G401.6 (cell line): ENCODE results near the gene OR5M10.
"Not testable (repeated sequence)": the region's sequence is repeated elsewhere in the genome, so short reads cannot be mapped to it uniquely, and the experiment has no call there.

Experiments used
- FAIRE-seq: peaks from 2 replicates; lab custom pipeline; 2012; peaks lifted over from hg19 to GRCh38; lab: Jason Lieb, UNC

The OR5M10 gene

GRCh38 chr11:56577621-56578020 is at the start of gene OR5M10:
Gene OR5M10, minus strand, starts transcription at chr11:56577721. Its CDS starts 0 bp downstream, at chr11:56577721.
- no peak for FAIRE-seq

DNA sequence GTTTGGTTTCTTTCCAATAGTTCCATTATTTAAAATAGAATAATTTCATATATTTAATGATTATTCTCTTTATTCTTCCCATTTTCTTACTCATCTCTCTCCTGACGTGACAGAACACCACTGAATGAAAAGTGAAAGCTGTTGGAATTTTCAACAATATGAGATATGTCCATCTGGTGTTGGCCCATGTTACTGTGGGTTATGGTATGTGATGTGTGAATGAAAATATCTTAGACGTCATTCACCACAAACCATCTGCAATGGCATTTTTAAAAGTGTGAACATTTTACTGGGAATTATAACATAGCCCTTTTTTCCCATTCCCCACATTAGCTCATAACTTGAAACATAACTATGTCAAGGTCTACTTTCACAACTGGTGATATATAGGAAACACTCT is 48.4 kb upstream of the OR5M10 start:
- FAIRE-seq, result no peak

DNA sequence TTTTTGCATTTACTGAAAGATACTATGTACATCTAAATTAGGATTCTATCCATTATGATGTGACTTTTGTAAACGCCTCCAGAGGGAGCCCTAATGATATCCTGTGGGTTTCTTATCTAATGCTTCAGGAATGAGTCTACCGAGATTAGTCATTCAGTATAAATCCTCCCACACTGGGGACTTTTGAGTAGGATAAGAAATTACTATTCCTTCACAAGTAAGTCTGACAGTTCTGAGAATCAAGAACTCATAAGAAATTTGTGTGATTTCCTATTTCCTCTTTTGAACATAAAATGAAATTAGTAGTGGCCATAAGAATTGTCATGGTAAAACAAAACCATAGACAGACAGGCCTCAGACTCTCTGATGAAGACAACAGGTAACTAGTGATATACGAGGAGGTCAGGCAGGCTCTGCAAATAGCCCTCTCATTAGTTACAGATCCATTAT is 47.2 kb upstream of the OR5M10 start:
- no peak for FAIRE-seq

GRCh38 chr11:56611174-56611573 is 33.7 kb upstream of the OR5M10 start:
- FAIRE-seq, result no peak

DNA sequence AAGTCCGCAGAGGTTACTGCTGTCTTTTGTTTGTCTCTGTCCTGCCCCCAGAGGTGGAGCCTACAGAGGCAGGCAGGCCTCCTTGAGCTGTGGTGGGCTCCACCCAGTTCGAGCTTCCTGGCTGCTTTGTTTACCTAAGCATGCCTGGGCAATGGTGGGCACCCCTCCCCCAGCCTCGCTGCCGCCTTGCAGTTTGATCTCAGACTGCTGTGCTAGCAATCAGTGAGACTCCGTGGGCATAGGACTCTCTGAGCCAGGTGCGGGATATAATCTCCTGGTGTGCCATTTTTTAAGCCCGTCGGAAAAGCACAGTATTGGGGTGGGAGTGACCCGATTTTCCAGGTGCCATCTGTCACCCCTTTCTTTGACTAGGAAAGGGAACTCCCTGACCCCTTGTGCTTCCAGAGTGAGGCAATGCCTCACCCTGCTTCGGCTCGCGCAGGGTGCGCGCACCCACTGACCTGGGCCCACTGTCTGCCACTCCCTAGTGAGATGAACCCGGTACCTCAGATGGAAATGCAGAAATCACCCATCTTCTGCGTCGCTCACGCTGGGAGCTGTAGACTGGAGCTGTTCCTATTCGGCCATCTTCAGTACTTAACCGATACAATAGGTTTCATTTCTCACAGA is 14.7 kb upstream of the OR5M10 start:
- not testable (repeated sequence) for FAIRE-seq

- no peak for FAIRE-seq
Measured at GRCh38 chr11:56558574-56558973, 18.9 kb downstream of the OR5M10 start.

DNA sequence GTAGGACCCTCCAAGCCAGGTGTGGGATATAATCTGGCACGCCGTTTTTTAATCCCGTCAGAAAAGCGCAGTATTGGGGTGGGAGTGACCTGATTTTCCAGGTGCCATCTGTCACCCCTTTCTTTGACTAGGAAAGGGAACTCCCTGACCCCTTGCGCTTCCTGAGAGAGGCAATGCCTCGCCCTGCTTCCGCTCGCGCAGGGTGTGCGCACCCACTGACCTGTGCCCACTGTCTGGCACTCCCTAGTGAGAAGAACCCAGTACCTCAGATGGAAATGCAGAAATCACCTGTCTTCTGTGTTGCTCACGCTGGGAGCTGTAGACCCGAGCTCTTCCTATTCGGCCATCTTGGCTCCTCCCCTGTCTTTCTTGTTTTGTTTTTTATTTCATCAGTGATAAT is 22.8 kb downstream of the OR5M10 start:
- not testable (repeated sequence) for FAIRE-seq

DNA sequence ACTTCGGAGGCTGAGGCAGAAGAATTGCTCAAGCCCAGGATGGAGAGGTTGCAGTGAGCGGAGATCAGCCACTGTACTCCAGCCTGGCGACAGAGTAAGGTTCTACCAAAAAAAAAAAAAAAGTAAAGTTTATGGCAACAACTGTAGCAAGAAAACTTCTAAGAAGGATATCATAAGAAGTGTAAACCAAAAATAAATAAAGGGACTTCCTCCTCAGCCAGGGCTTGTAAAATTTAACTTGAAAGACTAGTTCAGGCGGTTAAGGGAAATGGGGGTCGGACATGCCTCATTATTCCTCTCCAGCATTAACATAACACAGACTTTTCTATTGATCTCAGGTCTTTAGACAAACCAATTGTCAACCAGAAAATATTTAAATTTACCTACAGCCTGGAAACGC is 32.0 kb downstream of the OR5M10 start:
- no peak for FAIRE-seq

- no peak for FAIRE-seq
Measured at GRCh38 chr11:56543739-56544138, 33.8 kb downstream of the OR5M10 start.

DNA sequence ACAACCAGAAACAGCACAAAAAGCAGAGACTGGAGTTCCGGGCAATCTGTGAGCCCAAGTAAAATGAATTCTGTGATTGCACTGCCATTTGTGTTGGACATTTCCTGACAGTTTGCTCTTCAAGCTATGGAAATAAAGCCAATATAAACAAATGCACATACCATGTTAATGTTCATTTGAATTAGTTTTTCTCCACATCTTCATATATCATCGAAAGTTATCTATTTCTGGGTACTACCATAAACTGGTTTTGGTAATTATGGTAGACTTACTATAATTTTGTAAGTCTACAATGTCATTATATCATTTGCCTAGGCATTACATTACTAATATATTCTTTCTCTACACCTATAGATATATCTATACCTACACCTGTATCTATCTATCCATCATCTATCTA is 34.4 kb downstream of the OR5M10 start, which contains the start of gene OR5M11:
Gene OR5M11, minus strand, starts transcription at position 101 of the 400 bp plus-strand sequence. Its CDS starts 0 bp downstream, at position 101.
- FAIRE-seq, result no peak

- FAIRE-seq, result no peak
Measured at GRCh38 chr11:56533054-56533740, 44.3 kb downstream of the OR5M10 start.

GRCh38 chr11:56531856-56532255 is 45.7 kb downstream of the OR5M10 start:
- no peak for FAIRE-seq
